ENCODE data around the gene EDA.

EDA gene

DNA sequence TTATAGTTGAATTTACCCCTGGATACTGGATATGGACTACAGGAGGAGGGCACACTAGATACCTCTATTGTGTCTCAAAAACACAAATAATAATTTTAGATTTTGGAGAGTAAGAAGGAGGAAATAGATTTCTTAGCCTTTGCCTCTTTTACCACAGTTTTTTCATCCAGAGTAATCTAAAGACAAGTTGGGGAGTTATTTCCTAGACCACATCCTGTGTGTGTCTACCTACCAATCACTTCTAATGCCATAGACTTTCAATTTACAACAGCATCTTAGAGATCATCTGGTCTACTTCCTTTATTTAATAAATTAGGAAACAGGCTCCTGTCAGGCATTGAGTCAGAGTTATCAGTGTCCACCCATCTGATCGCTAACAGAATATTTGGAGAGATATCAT is 191.5 kb downstream of the EDA start:
- Histone ChIP-seq H3K27me3 (ENCODE audit: insufficient read depth, poor library complexity, severe bottlenecking) (no peaks in the 10 kb centered on the region), H3K36me3 (ENCODE audit: low read depth) (no peaks in the 10 kb centered on the region), H3K4me1 (ENCODE audit: insufficient read depth, poor library complexity, severe bottlenecking) (no peaks in the 10 kb centered on the region), H3K4me3 (ENCODE audit: severe bottlenecking) (no peak overlapping the region), H3K27ac (ENCODE audit: poor library complexity, severe bottlenecking) (no peak overlapping the region), H3K9me3 (ENCODE audit: severe bottlenecking) (no peaks in the 10 kb centered on the region)
- TF ChIP-seq, protein P1, sequence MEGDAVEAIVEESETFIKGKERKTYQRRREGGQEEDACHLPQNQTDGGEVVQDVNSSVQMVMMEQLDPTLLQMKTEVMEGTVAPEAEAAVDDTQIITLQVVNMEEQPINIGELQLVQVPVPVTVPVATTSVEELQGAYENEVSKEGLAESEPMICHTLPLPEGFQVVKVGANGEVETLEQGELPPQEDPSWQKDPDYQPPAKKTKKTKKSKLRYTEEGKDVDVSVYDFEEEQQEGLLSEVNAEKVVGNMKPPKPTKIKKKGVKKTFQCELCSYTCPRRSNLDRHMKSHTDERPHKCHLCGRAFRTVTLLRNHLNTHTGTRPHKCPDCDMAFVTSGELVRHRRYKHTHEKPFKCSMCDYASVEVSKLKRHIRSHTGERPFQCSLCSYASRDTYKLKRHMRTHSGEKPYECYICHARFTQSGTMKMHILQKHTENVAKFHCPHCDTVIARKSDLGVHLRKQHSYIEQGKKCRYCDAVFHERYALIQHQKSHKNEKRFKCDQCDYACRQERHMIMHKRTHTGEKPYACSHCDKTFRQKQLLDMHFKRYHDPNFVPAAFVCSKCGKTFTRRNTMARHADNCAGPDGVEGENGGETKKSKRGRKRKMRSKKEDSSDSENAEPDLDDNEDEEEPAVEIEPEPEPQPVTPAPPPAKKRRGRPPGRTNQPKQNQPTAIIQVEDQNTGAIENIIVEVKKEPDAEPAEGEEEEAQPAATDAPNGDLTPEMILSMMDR (IDR thresholded peaks at IDR 0.05; ENCODE audit: poor library complexity, severe bottlenecking) = no peak
- ATAC-seq (ENCODE audit: low read depth) = no peak
- no peak for DNase-seq (ENCODE audit: low spot score)

DNA sequence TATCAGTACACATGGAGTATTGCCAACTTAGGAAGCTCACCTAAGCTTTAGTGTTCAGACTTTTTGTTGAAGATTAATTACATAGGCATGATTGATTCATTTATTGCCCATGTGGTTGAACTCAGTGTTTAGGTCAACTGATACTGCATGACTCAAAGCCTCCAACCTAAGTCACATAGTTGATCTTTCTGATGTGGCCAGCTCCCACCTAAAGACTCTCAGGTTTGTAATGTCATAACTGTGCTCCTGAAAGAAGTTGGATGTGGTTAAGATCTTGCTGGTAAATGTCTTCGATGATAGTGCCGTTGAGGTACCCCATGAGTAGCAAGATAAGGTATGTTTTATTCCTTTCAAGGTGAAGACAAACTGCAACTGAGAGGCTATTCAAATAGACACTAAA is 192.5 kb downstream of the EDA start:
- Histone ChIP-seq H3K36me3 (ENCODE audit: low read depth) (no peaks in the 10 kb centered on the region), H3K27me3 (ENCODE audit: insufficient read depth, poor library complexity, severe bottlenecking) (no peaks in the 10 kb centered on the region), H3K9me3 (ENCODE audit: severe bottlenecking) (no peaks in the 10 kb centered on the region), H3K27ac (ENCODE audit: poor library complexity, severe bottlenecking) (no peak overlapping the region), H3K4me1 (ENCODE audit: insufficient read depth, poor library complexity, severe bottlenecking) (no peaks in the 10 kb centered on the region), H3K4me3 (ENCODE audit: severe bottlenecking) (no peak overlapping the region)
- DNase-seq (ENCODE audit: low spot score) (no peak), ATAC-seq (ENCODE audit: low read depth) (no peak)
- TF ChIP-seq, protein P1 (IDR thresholded peaks at IDR 0.05; ENCODE audit: poor library complexity, severe bottlenecking) = no peak

DNA sequence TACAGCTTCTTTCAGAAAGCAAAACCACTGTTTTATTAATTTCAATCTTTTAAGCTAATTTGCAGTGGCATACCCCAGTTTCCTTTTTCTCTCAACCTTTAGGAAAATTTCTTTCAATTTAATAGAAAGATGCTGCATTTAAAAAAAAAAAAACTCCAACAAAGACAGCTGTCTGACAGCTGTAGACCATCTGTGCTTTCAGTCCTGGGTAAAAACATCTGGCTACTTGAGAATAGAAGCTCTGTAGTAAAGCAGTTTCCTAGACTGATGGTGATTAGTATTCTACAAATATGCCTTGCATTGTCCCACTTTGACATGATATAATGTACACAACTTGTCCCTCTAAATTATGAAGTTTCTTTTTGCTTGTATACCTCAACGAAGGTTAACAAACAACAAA is 197.8 kb downstream of the EDA start:
- Histone ChIP-seq H3K4me1 (ENCODE audit: insufficient read depth, poor library complexity, severe bottlenecking) (no peaks in the 10 kb centered on the region), H3K27ac (ENCODE audit: poor library complexity, severe bottlenecking) (no peak overlapping the region), H3K4me3 (ENCODE audit: severe bottlenecking) (no peak overlapping the region), H3K27me3 (ENCODE audit: insufficient read depth, poor library complexity, severe bottlenecking) (no peaks in the 10 kb centered on the region), H3K9me3 (ENCODE audit: severe bottlenecking) (no peaks in the 10 kb centered on the region), H3K36me3 (ENCODE audit: low read depth) (no peaks in the 10 kb centered on the region)
- TF ChIP-seq, protein P1 (IDR thresholded peaks at IDR 0.05; ENCODE audit: poor library complexity, severe bottlenecking) = no peak
- ATAC-seq (ENCODE audit: low read depth) (no peak), DNase-seq (ENCODE audit: low spot score) (no peak)

DNA sequence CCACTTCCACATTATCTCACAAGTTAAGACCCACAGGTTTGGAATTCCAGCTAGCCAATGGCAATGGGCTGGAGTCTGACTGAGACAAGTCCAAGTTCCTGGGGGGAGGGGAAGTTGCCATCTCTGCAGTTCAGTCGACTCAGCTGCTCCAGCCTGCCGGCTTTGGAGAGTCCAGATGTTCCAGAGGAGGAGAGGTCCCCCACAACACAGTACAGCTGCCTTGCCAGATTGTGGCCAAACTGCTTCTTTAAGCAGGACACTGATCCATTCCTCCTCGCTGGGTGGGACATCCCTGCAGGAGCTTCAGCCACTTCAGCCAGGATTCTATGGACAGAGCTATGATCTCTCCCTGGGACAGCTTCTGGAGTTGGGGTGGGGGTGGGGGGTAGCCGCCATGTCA is 199.2 kb downstream of the EDA start:
- Histone ChIP-seq H3K9me3 (ENCODE audit: severe bottlenecking) (no peaks in the 10 kb centered on the region), H3K4me1 (ENCODE audit: insufficient read depth, poor library complexity, severe bottlenecking) (no peaks in the 10 kb centered on the region), H3K4me3 (ENCODE audit: severe bottlenecking) (no peak overlapping the region), H3K36me3 (ENCODE audit: low read depth) (no peaks in the 10 kb centered on the region), H3K27me3 (ENCODE audit: insufficient read depth, poor library complexity, severe bottlenecking) (no peaks in the 10 kb centered on the region), H3K27ac (ENCODE audit: poor library complexity, severe bottlenecking) (no peak overlapping the region)
- no peak for ATAC-seq (ENCODE audit: low read depth)
- DNase-seq (ENCODE audit: low spot score) = no peak
- TF ChIP-seq, protein P1 (IDR thresholded peaks at IDR 0.05; ENCODE audit: poor library complexity, severe bottlenecking) = no peak

DNA sequence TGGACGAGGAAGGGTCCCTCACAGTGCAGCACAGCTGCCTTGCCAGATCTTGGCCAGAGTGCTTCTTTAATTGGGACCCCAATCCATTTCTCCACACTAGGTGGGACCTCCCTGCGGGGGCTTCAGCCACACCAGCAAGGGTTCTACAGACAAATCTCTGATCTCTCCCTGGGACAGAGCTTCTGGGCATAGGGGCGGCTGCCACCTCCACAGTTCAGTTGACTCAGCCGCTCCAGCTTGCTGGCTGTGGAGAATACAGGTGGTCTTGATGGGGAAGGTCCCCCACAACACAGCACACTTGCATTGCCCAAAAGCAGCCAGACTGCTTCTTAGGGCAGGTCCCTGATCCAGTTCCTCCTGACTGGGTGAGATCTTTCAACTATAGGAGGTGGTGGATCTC is 199.6 kb downstream of the EDA start:
- H3K4me3 ChIP-seq (ENCODE audit: severe bottlenecking) = no peak overlapping the region
- H3K27ac ChIP-seq (ENCODE audit: poor library complexity, severe bottlenecking) = no peak overlapping the region
- H3K9me3 ChIP-seq (ENCODE audit: severe bottlenecking) = no peaks in the 10 kb centered on the region
- TF ChIP-seq, protein P1 (IDR thresholded peaks at IDR 0.05; ENCODE audit: poor library complexity, severe bottlenecking) = no peak
- DNase-seq (ENCODE audit: low spot score) (no peak), ATAC-seq (ENCODE audit: low read depth) (no peak)
- H3K36me3 ChIP-seq (ENCODE audit: low read depth) = no peaks in the 10 kb centered on the region
- H3K27me3 ChIP-seq (ENCODE audit: insufficient read depth, poor library complexity, severe bottlenecking) = no peaks in the 10 kb centered on the region
- no peaks in the 10 kb centered on the region for H3K4me1 ChIP-seq (ENCODE audit: insufficient read depth, poor library complexity, severe bottlenecking)
